GM12878 (cell line): Measurements from ENCODE around the gene ADPGK.
"Not testable (repeated sequence)": the region's sequence is repeated elsewhere in the genome, so short reads cannot be mapped to it uniquely, and the experiment has no call there.

Source experiments
- EZH2 ChIP-seq: IDR thresholded peaks from 2 replicates; pipeline ENCODE4 v1.6.1; 2012; ENCODE audit warnings: low read depth, mild to moderate bottlenecking, control low read depth, inconsistent platforms, low read length, borderline replicate concordance; ENCODE audit not compliant: control insufficient read depth
- LARP7 ChIP-seq: fragments of 450-650 bp; IDR thresholded peaks from 2 replicates; pipeline ENCODE4 v1.6.1; 2017; ENCODE audit warnings: mild to moderate bottlenecking
- NRF1 ChIP-seq: conservative IDR thresholded peaks from 2 replicates; pipeline ENCODE4 v1.6.1; 2011; ENCODE audit warnings: mild to moderate bottlenecking, low read depth, low read length, improper control_type of control experiment
- POLR2A ChIP-seq: IDR thresholded peaks from 2 replicates; pipeline ENCODE4 v1.6.1; 2011; ENCODE audit warnings: low read depth, mild to moderate bottlenecking, low read length
- POLR2AphosphoS2 ChIP-seq: IDR thresholded peaks from 2 replicates; pipeline ENCODE4 v1.6.1; 2011; ENCODE audit warnings: low read depth, mild to moderate bottlenecking, low read length, improper control_type of control experiment, moderate library complexity
- POLR2AphosphoS5 ChIP-seq: IDR thresholded peaks from 2 replicates; pipeline ENCODE4 v1.6.1; 2011; ENCODE audit warnings: mild to moderate bottlenecking, low read length, inconsistent platforms
- RAD21 ChIP-seq: IDR thresholded peaks from 2 replicates; pipeline ENCODE4 v1.6.1; 2011; ENCODE audit warnings: mild to moderate bottlenecking, low read depth, low read length, moderate library complexity; ENCODE audit not compliant: insufficient read depth
- RFX5 ChIP-seq: IDR thresholded peaks from 2 replicates; pipeline ENCODE4 v1.6.1; 2011; ENCODE audit warnings: low read depth, low read length, improper control_type of control experiment
- TAF1 ChIP-seq: IDR thresholded peaks from 2 replicates; pipeline ENCODE4 v1.6.1; 2011; ENCODE audit warnings: mild to moderate bottlenecking, low read depth, low read length, borderline replicate concordance
- ZNF217 ChIP-seq: fragments of 450-650 bp; IDR thresholded peaks from 2 replicates; pipeline ENCODE4 v1.6.1; 2017; ENCODE audit warnings: antibody characterized with exemption, mild to moderate bottlenecking
- TF ChIP-seq, protein P1 (sequence below): fragments of 450-650 bp; IDR thresholded peaks from 2 replicates; pipeline ENCODE4 v1.6.1; 2016; ENCODE audit warnings: mild to moderate bottlenecking
- TF ChIP-seq, protein P2 (sequence below): fragments of 450-650 bp; IDR thresholded peaks from 2 replicates; pipeline ENCODE4 v1.6.1; 2014; ENCODE audit warnings: mild to moderate bottlenecking
- TF ChIP-seq, protein P3 (sequence below): fragments of 450-650 bp; IDR thresholded peaks from 2 replicates; pipeline ENCODE4 v1.6.1; 2017; ENCODE audit warnings: mild to moderate bottlenecking, moderate library complexity
- TF ChIP-seq, protein P4 (sequence below): fragments of 450-650 bp; IDR thresholded peaks from 2 replicates; pipeline ENCODE4 v1.6.1; 2017; ENCODE audit warnings: antibody characterized with exemption, mild to moderate bottlenecking, moderate library complexity

DNA sequence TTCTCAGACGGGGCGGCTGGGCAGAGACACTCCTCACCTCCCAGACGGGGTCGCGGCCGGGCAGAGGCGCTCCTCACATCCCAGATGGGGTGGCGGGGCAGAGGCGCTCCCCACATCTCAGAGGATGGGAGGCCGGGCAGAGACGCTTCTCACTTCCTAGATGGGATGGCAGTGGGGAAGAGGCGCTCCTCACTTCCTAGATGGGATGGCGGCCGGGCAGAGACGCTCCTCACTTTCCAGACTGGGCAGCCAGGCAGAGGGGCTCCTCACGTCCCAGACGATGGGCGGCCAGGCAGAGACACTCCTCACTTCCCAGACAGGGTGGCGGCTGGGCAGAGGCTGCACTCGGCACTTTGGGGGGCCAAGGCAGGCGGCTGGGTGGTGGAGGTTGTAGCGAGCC lies 23.8 kb upstream of the ADPGK start:
- not testable (repeated sequence) for TF ChIP-seq POLR2A, ZNF217, POLR2AphosphoS5, EZH2, RFX5, POLR2AphosphoS2, RAD21, NRF1, LARP7, TAF1
- TF ChIP-seq, protein P1, sequence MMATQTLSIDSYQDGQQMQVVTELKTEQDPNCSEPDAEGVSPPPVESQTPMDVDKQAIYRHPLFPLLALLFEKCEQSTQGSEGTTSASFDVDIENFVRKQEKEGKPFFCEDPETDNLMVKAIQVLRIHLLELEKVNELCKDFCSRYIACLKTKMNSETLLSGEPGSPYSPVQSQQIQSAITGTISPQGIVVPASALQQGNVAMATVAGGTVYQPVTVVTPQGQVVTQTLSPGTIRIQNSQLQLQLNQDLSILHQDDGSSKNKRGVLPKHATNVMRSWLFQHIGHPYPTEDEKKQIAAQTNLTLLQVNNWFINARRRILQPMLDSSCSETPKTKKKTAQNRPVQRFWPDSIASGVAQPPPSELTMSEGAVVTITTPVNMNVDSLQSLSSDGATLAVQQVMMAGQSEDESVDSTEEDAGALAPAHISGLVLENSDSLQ = not testable (repeated sequence)
- TF ChIP-seq, protein P2, sequence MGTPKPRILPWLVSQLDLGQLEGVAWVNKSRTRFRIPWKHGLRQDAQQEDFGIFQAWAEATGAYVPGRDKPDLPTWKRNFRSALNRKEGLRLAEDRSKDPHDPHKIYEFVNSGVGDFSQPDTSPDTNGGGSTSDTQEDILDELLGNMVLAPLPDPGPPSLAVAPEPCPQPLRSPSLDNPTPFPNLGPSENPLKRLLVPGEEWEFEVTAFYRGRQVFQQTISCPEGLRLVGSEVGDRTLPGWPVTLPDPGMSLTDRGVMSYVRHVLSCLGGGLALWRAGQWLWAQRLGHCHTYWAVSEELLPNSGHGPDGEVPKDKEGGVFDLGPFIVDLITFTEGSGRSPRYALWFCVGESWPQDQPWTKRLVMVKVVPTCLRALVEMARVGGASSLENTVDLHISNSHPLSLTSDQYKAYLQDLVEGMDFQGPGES = not testable (repeated sequence)
- TF ChIP-seq, protein P3, sequence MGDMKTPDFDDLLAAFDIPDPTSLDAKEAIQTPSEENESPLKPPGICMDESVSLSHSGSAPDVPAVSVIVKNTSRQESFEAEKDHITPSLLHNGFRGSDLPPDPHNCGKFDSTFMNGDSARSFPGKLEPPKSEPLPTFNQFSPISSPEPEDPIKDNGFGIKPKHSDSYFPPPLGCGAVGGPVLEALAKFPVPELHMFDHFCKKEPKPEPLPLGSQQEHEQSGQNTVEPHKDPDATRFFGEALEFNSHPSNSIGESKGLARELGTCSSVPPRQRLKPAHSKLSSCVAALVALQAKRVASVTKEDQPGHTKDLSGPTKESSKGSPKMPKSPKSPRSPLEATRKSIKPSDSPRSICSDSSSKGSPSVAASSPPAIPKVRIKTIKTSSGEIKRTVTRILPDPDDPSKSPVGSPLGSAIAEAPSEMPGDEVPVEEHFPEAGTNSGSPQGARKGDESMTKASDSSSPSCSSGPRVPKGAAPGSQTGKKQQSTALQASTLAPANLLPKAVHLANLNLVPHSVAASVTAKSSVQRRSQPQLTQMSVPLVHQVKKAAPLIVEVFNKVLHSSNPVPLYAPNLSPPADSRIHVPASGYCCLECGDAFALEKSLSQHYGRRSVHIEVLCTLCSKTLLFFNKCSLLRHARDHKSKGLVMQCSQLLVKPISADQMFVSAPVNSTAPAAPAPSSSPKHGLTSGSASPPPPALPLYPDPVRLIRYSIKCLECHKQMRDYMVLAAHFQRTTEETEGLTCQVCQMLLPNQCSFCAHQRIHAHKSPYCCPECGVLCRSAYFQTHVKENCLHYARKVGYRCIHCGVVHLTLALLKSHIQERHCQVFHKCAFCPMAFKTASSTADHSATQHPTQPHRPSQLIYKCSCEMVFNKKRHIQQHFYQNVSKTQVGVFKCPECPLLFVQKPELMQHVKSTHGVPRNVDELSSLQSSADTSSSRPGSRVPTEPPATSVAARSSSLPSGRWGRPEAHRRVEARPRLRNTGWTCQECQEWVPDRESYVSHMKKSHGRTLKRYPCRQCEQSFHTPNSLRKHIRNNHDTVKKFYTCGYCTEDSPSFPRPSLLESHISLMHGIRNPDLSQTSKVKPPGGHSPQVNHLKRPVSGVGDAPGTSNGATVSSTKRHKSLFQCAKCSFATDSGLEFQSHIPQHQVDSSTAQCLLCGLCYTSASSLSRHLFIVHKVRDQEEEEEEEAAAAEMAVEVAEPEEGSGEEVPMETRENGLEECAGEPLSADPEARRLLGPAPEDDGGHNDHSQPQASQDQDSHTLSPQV = not testable (repeated sequence)
- TF ChIP-seq, protein P4, sequence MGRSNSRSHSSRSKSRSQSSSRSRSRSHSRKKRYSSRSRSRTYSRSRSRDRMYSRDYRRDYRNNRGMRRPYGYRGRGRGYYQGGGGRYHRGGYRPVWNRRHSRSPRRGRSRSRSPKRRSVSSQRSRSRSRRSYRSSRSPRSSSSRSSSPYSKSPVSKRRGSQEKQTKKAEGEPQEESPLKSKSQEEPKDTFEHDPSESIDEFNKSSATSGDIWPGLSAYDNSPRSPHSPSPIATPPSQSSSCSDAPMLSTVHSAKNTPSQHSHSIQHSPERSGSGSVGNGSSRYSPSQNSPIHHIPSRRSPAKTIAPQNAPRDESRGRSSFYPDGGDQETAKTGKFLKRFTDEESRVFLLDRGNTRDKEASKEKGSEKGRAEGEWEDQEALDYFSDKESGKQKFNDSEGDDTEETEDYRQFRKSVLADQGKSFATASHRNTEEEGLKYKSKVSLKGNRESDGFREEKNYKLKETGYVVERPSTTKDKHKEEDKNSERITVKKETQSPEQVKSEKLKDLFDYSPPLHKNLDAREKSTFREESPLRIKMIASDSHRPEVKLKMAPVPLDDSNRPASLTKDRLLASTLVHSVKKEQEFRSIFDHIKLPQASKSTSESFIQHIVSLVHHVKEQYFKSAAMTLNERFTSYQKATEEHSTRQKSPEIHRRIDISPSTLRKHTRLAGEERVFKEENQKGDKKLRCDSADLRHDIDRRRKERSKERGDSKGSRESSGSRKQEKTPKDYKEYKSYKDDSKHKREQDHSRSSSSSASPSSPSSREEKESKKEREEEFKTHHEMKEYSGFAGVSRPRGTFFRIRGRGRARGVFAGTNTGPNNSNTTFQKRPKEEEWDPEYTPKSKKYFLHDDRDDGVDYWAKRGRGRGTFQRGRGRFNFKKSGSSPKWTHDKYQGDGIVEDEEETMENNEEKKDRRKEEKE = not testable (repeated sequence)
